Pancreas (tissue), 10 donors: ENCODE data around the gene SFT2D1. TPM values are rescaled to one million over a fixed set of nuclear protein-coding genes. Genes with fewer than 3 reads are reported as not detected.

Source experiments
- ATAC-seq, 4 donors: fragments of 200-7000 bp; cut with Tn5 transposase; one replicate each; pipeline versions ENCODE4 v1.8.0 to v1.9.1; 2020; ENCODE audit warnings: mild to moderate bottlenecking in 4 of 4, moderate library complexity in 4 of 4
- DNase-seq, 6 donors: peaks; one replicate each; pipeline ENCODE4 v3.0.0-alpha.2; 2020
- FAIRE-seq: peaks from 2 replicates; lab custom pipeline; 2012; peaks lifted over from hg19 to GRCh38; lab: Jason Lieb, UNC
- H3K27ac ChIP-seq, 4 donors: fragments of 200-600 bp; sonication (generic); 1 replicate in 3 of 4; 2 replicates in 1 of 4; pipeline versions ENCODE4 v1.5.0 to v1.8.0; 2020
- H3K27me3 ChIP-seq, 4 donors: fragments of 200-600 bp; one replicate each; pipeline ENCODE4 v1.8.0; 2021
- H3K36me3 ChIP-seq, 3 donors: fragments of 200-600 bp; sonication (generic) in 1 of 3; one replicate each; pipeline versions ENCODE4 v1.5.0 to v1.8.0; 2020 to 2021
- H3K4me1 ChIP-seq, 3 donors: fragments of 200-600 bp; one replicate each; pipeline ENCODE4 v1.8.0; 2021
- H3K4me3 ChIP-seq, 4 donors: fragments of 200-600 bp; sonication (generic) in 2 of 4; one replicate each; pipeline versions ENCODE4 v1.5.0 to v1.8.0; 2020 to 2021
- H3K9me3 ChIP-seq, 4 donors: fragments of 200-600 bp; one replicate each; pipeline ENCODE4 v1.8.0; 2021
- WGBS, 2 donors: extraction: QIAGEN DNeasy Blood & Tissue Kit; methylation state at CpG; one replicate each; pipeline ENCODE4 v1.1.7; 2013; 5-methylcytosine and 5-hydroxymethylcytosine counted together
- intact Hi-C, 3 donors: fragments of 100-400 bp; cut with DNase I; formaldehyde crosslinking; loops; one replicate each; pipeline versions ENCODE4 v1.11.1 to v1.14.2; 2022
- polyA plus RNA-seq, 2 donors: library from polyadenylated mRNA; stranded (reverse); fragments of 200-250 nt; gene quantifications; one replicate each; pipeline ENCODE4 v1.2.3, GENCODE V29; 2013
- total RNA-seq, 6 donors: library from RNA; stranded (reverse); fragmentation: NEBNext Ultra II Directional in 4 of 6; extraction: Animal tissue kit (Norgen Biotek cat#: 25700) in 4 of 6; gene quantifications; one replicate each; pipeline versions ENCODE4 v1.2.1 to v1.2.4, GENCODE V29; 2021 to 2023
- TF ChIP-seq, protein P1 (sequence below), 4 donors: fragments of 200-600 bp; sonication (generic) in 3 of 4; IDR thresholded peaks; one replicate each; pipeline versions ENCODE4 v1.5.0 to v1.8.0; 2021; ENCODE audit warnings: antibody characterized with exemption in 4 of 4
- donor health status: healthy with polysubstance abuse.
- donor health status: DM: no; HTN: no; CAD: no; lungs with moderate emphysema.
- donor health status: DM: no; HTN: no; CAD: no.
- donor health status: control.
- donor health status: control.
- donor health status: Bipolar disorder and iron deficiency.
- donor health status: DM: yes; HTN: yes; CAD: no.
- donor health status: DM: no; HTN: no; CAD: no.
- donor health status: DM: no; HTN: no; CAD: no.
- donor health status: DM: yes; HTN: yes; CAD: no.

The SFT2D1 gene
- total and polyA plus RNA-seq, 8 donors: 14.5 to 38.9 (median 24.7) TPM

GRCh38 chr6:166355552-166355951 is 13.2 kb upstream of the SFT2D1 start:
- H3K36me3 ChIP-seq: no peaks in the 10 kb centered on the region
- TF ChIP-seq, protein P1, sequence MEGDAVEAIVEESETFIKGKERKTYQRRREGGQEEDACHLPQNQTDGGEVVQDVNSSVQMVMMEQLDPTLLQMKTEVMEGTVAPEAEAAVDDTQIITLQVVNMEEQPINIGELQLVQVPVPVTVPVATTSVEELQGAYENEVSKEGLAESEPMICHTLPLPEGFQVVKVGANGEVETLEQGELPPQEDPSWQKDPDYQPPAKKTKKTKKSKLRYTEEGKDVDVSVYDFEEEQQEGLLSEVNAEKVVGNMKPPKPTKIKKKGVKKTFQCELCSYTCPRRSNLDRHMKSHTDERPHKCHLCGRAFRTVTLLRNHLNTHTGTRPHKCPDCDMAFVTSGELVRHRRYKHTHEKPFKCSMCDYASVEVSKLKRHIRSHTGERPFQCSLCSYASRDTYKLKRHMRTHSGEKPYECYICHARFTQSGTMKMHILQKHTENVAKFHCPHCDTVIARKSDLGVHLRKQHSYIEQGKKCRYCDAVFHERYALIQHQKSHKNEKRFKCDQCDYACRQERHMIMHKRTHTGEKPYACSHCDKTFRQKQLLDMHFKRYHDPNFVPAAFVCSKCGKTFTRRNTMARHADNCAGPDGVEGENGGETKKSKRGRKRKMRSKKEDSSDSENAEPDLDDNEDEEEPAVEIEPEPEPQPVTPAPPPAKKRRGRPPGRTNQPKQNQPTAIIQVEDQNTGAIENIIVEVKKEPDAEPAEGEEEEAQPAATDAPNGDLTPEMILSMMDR (IDR thresholded peaks at IDR 0.05): no peak
- H3K9me3 ChIP-seq: no peaks in the 10 kb centered on the region
- H3K27ac ChIP-seq: no peak overlapping the region
- no peaks in the 10 kb centered on the region for H3K27me3 ChIP-seq
- no peaks in the 10 kb centered on the region for H3K4me1 ChIP-seq
- DNase-seq: no peak
- no peak for FAIRE-seq
- intact Hi-C loops: no loop called here
- ATAC-seq: no peak
- WGBS, 2 donors: 78 to 85% methylated on average over 5 of the region's 5 CpGs
- no peak overlapping the region for H3K4me3 ChIP-seq

DNA sequence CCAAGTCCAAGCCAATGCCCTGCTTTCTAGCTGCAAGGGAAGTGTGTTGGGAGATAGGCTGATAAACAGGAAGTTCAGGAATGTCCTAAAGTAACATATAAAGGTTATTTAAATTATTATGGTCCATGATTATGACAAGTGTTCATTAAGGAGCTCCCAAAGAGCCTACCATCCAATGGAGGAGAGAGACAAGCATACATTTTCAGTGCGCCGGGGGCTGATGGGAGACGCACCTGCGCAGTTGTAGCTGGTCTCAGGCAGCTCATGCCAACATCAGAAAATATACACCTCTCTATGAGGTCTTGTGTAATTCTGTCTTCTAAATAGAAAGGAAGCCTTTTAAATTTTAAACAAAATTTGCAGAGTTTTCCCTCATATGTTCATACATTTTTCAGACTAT is 12.6 kb upstream of the SFT2D1 start:
- H3K9me3 ChIP-seq: no peaks in the 10 kb centered on the region
- FAIRE-seq: no peak
- no peaks in the 10 kb centered on the region for H3K27me3 ChIP-seq
- ATAC-seq: no peak
- 94 to 96% methylated on average over 4 of the region's 4 CpGs for WGBS, 2 donors
- intact Hi-C loops: no loop called here
- no peaks in the 10 kb centered on the region for H3K36me3 ChIP-seq
- DNase-seq: no peak
- no peaks in the 10 kb centered on the region for H3K4me1 ChIP-seq
- H3K4me3 ChIP-seq: no peak overlapping the region
- no peak overlapping the region for H3K27ac ChIP-seq
- TF ChIP-seq, protein P1 (IDR thresholded peaks at IDR 0.05): no peak

- Histone ChIP-seq H3K9me3 (no peaks in the 10 kb centered on the region), H3K27ac (no peak overlapping the region), H3K4me1 (no peaks in the 10 kb centered on the region), H3K4me3 (no peak overlapping the region), H3K36me3 (no peaks in the 10 kb centered on the region), H3K27me3 (no peaks in the 10 kb centered on the region)
- intact Hi-C loops: no loop called here
- 74 to 77% methylated on average over 4 of the region's 4 CpGs for WGBS, 2 donors
- no peak for DNase-seq
- FAIRE-seq: no peak
- ATAC-seq: no peak
- TF ChIP-seq, protein P1 (IDR thresholded peaks at IDR 0.05): no peak
Observed at GRCh38 chr6:166354143-166354542, 11.8 kb upstream of the SFT2D1 start.

DNA sequence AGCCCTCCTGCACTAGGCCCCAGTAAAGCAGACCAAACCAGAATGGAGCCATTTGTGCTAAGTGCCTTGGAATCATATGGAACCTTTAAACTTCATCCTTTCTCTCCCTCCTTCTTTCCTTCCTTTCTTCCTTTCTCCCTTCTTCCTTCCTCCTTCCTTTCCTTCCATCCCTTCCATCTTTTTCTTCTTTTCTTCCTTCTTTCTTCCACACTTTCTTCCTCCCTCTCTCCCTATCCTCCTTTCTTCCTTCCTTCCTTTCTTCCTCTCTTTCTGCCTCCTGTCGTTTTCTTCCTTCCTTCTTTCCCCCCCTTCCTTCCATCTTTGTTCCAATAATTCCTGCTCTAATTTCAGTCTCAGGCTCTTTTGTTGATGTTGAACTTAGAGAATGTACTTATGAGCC is 11.2 kb upstream of the SFT2D1 start:
- no peak overlapping the region for H3K27ac ChIP-seq
- intact Hi-C loops: no loop called here
- WGBS, 2 donors: 49 to 74% methylated on average over 1 of the region's 1 CpG

GRCh38 chr6:166352923-166353322 is 10.6 kb upstream of the SFT2D1 start:
- no peak overlapping the region for H3K4me3 ChIP-seq
- no peak for ATAC-seq
- FAIRE-seq: no peak
- H3K27me3 ChIP-seq: no peaks in the 10 kb centered on the region
- H3K36me3 ChIP-seq: no peaks in the 10 kb centered on the region
- TF ChIP-seq, protein P1 (IDR thresholded peaks at IDR 0.05): no peak
- H3K27ac ChIP-seq: no peak overlapping the region
- no peaks in the 10 kb centered on the region for H3K4me1 ChIP-seq
- DNase-seq: no peak
- intact Hi-C loops: no loop called here
- no peaks in the 10 kb centered on the region for H3K9me3 ChIP-seq

More for the DNA sequence above, 11.2 kb upstream of the SFT2D1 start:
- ATAC-seq (no peak), FAIRE-seq (no peak), DNase-seq (no peak)
- TF ChIP-seq, protein P1 (IDR thresholded peaks at IDR 0.05): no peak
- Histone ChIP-seq H3K36me3 (no peaks in the 10 kb centered on the region), H3K27me3 (no peaks in the 10 kb centered on the region), H3K4me1 (no peaks in the 10 kb centered on the region), H3K9me3 (no peaks in the 10 kb centered on the region), H3K4me3 (no peak overlapping the region)
